ENCODE results near the gene RNF39. TPM values are rescaled to one million over a fixed set of nuclear protein-coding genes. Genes with fewer than 3 reads are reported as not detected.

Gene RNF39
- total and polyA plus RNA-seq, 2 of the 13 experiments (the other 11 are each of a cell fraction or from before 2014, with no cell fraction given), result 0.13 to 1.8 TPM

GRCh38 chr6:30102970-30103871 is 27.7 kb upstream of the RNF39 start (continued):
- TF ChIP-seq ZNF674 (CRISPR knock-in tag; IDR thresholded peaks at IDR 0.05; ENCODE audit: low read depth) (no peak), CREB1 (IDR thresholded peaks at IDR 0.05) (no peak), CREB1 (CRISPR knock-in tag; IDR thresholded peaks at IDR 0.05) (no peak), CREB3 (CRISPR knock-in tag; IDR thresholded peaks at IDR 0.05) (no peak), HNF4A (CRISPR knock-in tag; IDR thresholded peaks at IDR 0.05) (peak; percentile 62), ZNF75D (CRISPR knock-in tag; IDR thresholded peaks at IDR 0.05; ENCODE audit: borderline replicate concordance) (no peak), HNRNPH1 (optimal IDR thresholded peaks at IDR 0.05; ENCODE audit: low read depth, low read length) (no peak), ISL2 (CRISPR knock-in tag; IDR thresholded peaks at IDR 0.05) (0 out of 2 replicates have a peak, but pooled peaks have one; percentile 25), ZZZ3 (CRISPR knock-in tag; IDR thresholded peaks at IDR 0.05; ENCODE audit: borderline replicate concordance) (no peak), ZNF30 (CRISPR knock-in tag; IDR thresholded peaks at IDR 0.05) (no peak), ZNF780A (CRISPR knock-in tag; IDR thresholded peaks at IDR 0.05) (no peak), ZBTB46 (CRISPR knock-in tag; IDR thresholded peaks at IDR 0.05; ENCODE audit: borderline replicate concordance) (no peak), TCF7 (IDR thresholded peaks at IDR 0.05; ENCODE audit: low read depth) (no peak), ZNF44 (CRISPR knock-in tag; IDR thresholded peaks at IDR 0.05) (no peak), ZNF136 (CRISPR knock-in tag; IDR thresholded peaks at IDR 0.05; ENCODE audit: low read depth) (no peak), RBFOX2 (IDR thresholded peaks at IDR 0.05; ENCODE audit: low read depth, low read length) (no peak), ZNF20 (CRISPR knock-in tag; IDR thresholded peaks at IDR 0.05) (no peak), ZSCAN30 (CRISPR knock-in tag; IDR thresholded peaks at IDR 0.05) (no peak), ARID5B (CRISPR knock-in tag; IDR thresholded peaks at IDR 0.05) (peak; percentile 77), ZNF577 (CRISPR knock-in tag; IDR thresholded peaks at IDR 0.05; ENCODE audit: borderline replicate concordance, low read depth) (no peak), TIGD3 (CRISPR knock-in tag; IDR thresholded peaks at IDR 0.05; ENCODE audit: borderline replicate concordance) (no peak), ZNF143 (CRISPR knock-in tag; IDR thresholded peaks at IDR 0.05) (no peak), EED (CRISPR knock-in tag; IDR thresholded peaks at IDR 0.05) (no peak)

Data from HepG2 (cell line).